K562 (cell line): ENCODE results near the gene TSPAN12. TPM values are rescaled to one million over a fixed set of nuclear protein-coding genes. Genes with fewer than 3 reads are reported as not detected.

Source experiments
- ATAC-seq: fragments of 200-7000 bp; cut with Tn5 transposase; 3 replicates; pipeline ENCODE4 v1.9.1; 2020; ENCODE audit warnings: moderate library complexity
- BruUV-seq: library from RNA; stranded (reverse); fragments of 400-500 nt; replicated peaks from 2 replicates; lab custom pipeline; 2021; lab: Mats Ljungman, UMichigan
- CTCF ChIA-PET: fragments of 300-600 bp; formaldehyde crosslinking; extraction: SDS; loops from one replicate; lab custom pipeline; 2021; ENCODE audit warnings: low intra/inter-chr PET ratio; lab: Yijun Ruan, JAX
- POLR2A ChIA-PET: fragments of 300-600, 350-650 bp; sonication (Branson Sonifier 250); formaldehyde crosslinking; extraction: SDS; loops from one replicate; lab custom pipeline; 2021; ENCODE audit warnings: antibody characterized with exemption, inconsistent platforms; lab: Yijun Ruan, JAX
- DNase-seq, 4 experiments: peaks; one replicate each; pipeline versions ENCODE4 v3.0.0 to v3.0.0-alpha.2; 2011 to 2018; ENCODE audit warnings: low spot score in 3 of 4, mixed read lengths in 3 of 4; ENCODE audit errors: extremely low read depth in 1 of 4
- FAIRE-seq: peaks from 2 replicates; lab custom pipeline; 2011; peaks lifted over from hg19 to GRCh38; lab: Jason Lieb, UNC
- H2AFZ ChIP-seq: 2 replicates; pipeline ENCODE4 v1.6.0; 2011; ENCODE audit warnings: low read depth, low read length, control low read depth, inconsistent platforms
- H3K27ac ChIP-seq: fragments of 200-600 bp; 3 replicates; pipeline ENCODE4 v1.8.0; 2011; ENCODE audit warnings: low read depth, mild to moderate bottlenecking, control low read depth, inconsistent platforms, low read length, moderate library complexity, mixed read lengths; ENCODE audit errors: extremely low read depth
- H3K27me3 ChIP-seq, 2 experiments: fragments of 300-600 bp in 1 of 2; 2 replicates in 1 of 2; 3 replicates in 1 of 2; pipeline versions ENCODE4 v1.6.0 to v1.8.0; 2011; ENCODE audit warnings: inconsistent platforms in 2 of 2, low read length in 2 of 2, mild to moderate bottlenecking in 1 of 2, mixed read lengths in 1 of 2, moderate library complexity in 1 of 2; ENCODE audit not compliant: control insufficient read depth in 2 of 2, insufficient read depth in 2 of 2
- H3K36me3 ChIP-seq: fragments of 300-600 bp; 3 replicates; pipeline ENCODE4 v1.8.0; 2011; ENCODE audit warnings: mild to moderate bottlenecking, low read length, inconsistent platforms; ENCODE audit not compliant: control insufficient read depth, insufficient read depth
- H3K4me1 ChIP-seq, 2 experiments: fragments of 200-600 bp in 1 of 2; replicated peaks in 1 of 2; 2 replicates in 1 of 2; 3 replicates in 1 of 2; pipeline versions ENCODE4 v1.5.1 to v1.8.0; 2011; ENCODE audit warnings: inconsistent platforms in 2 of 2, low read length in 2 of 2, mild to moderate bottlenecking in 1 of 2, mixed read lengths in 1 of 2, moderate library complexity in 1 of 2; ENCODE audit not compliant: control insufficient read depth in 2 of 2, insufficient read depth in 2 of 2
- H3K4me2 ChIP-seq: 2 replicates; pipeline ENCODE4 v1.6.1; 2011; ENCODE audit warnings: low read length, control low read depth, inconsistent platforms, mixed read lengths; ENCODE audit not compliant: insufficient read depth
- H3K4me3 ChIP-seq: fragments of 200-600 bp; sonication (generic), shearing (Covaris generic); 2 replicates; pipeline ENCODE4 v1.5.1; 2016; ENCODE audit warnings: control low read depth, inconsistent platforms
- H3K79me2 ChIP-seq: fragments of 200-600 bp; 3 replicates; pipeline ENCODE4 v1.8.0; 2011; ENCODE audit warnings: low read length, inconsistent platforms; ENCODE audit not compliant: control insufficient read depth, insufficient read depth
- H3K9ac ChIP-seq, 2 experiments: 2 replicates each; pipeline versions ENCODE4 v1.6.0 to v1.6.1; 2011; ENCODE audit warnings: low read depth in 2 of 2, low read length in 2 of 2, control low read depth in 1 of 2, inconsistent platforms in 1 of 2, mild to moderate bottlenecking in 1 of 2, mixed read lengths in 1 of 2; ENCODE audit not compliant: insufficient read depth in 1 of 2
- H3K9me1 ChIP-seq: one replicate; pipeline ENCODE4 v1.6.0; 2011; ENCODE audit warnings: inconsistent platforms, mild to moderate bottlenecking, low read length, moderate library complexity; ENCODE audit not compliant: control insufficient read depth, insufficient read depth
- H3K9me3 ChIP-seq: replicated peaks from 2 replicates; pipeline ENCODE4 v1.5.1; 2011; ENCODE audit warnings: low read depth, low read length, inconsistent platforms; ENCODE audit not compliant: control insufficient read depth, insufficient read depth
- H4K20me1 ChIP-seq: replicated peaks from 2 replicates; pipeline ENCODE4 v1.6.1; 2011; ENCODE audit warnings: low read length, inconsistent platforms, mixed read lengths; ENCODE audit not compliant: control insufficient read depth, insufficient read depth
- ARID3B ChIP-seq: fragments of 250-450 bp; sonication (Bioruptor Pico); IDR thresholded peaks from 2 replicates; pipeline ENCODE4 v1.4.0; 2020; ENCODE audit warnings: borderline replicate concordance
- ATF7 ChIP-seq: fragments of 450-650 bp; IDR thresholded peaks from 2 replicates; pipeline ENCODE4 v1.7.1; 2014; ENCODE audit warnings: mild to moderate bottlenecking, moderate library complexity
- C11orf30 ChIP-seq: fragments of 450-650 bp; IDR thresholded peaks from 2 replicates; pipeline ENCODE4 v1.6.1; 2016; ENCODE audit warnings: low read depth, mild to moderate bottlenecking
- ETS1 ChIP-seq: conservative IDR thresholded peaks from 2 replicates; pipeline ENCODE4 v1.6.1; 2011; ENCODE audit warnings: low read depth, mild to moderate bottlenecking, low read length; ENCODE audit not compliant: control insufficient read depth
- GTF2F1 ChIP-seq: IDR thresholded peaks from 2 replicates; pipeline ENCODE4 v1.6.1; 2011; ENCODE audit warnings: low read depth, low read length, improper control_type of control experiment
- HNRNPUL1 ChIP-seq: fragments of 200-400 bp; formaldehyde crosslinking; IDR thresholded peaks from 2 replicates; pipeline ENCODE4 v1.6.1; 2017; ENCODE audit warnings: low read length
- MAFF ChIP-seq: IDR thresholded peaks from 2 replicates; pipeline ENCODE4 v1.6.1; 2012; ENCODE audit warnings: low read length, improper control_type of control experiment
- MCM7 ChIP-seq, 2 experiments: fragments of 450-650 bp; IDR thresholded peaks; 2 replicates each; pipeline ENCODE4 v1.6.1; 2016 to 2018
- MLX ChIP-seq, 2 experiments: fragments of 450-650 bp in 1 of 2; sonication (generic) in 1 of 2; formaldehyde crosslinking; conservative IDR thresholded peaks; 2 replicates each; pipeline versions ENCODE4 v1.4.0 to v1.8.1; 2020 to 2022; ENCODE audit warnings: mild to moderate bottlenecking in 1 of 2, missing genetic modification reagents in 1 of 2
- NCOA6 ChIP-seq: fragments of 450-650 bp; IDR thresholded peaks from 2 replicates; pipeline ENCODE4 v1.6.1; 2017; ENCODE audit warnings: mild to moderate bottlenecking
- NFATC3 ChIP-seq: fragments of 450-650 bp; IDR thresholded peaks from 2 replicates; pipeline ENCODE4 v1.6.1; 2017; ENCODE audit warnings: mild to moderate bottlenecking
- SMARCA4 ChIP-seq: fragments of 450-650 bp; IDR thresholded peaks from 2 replicates; pipeline ENCODE4 v1.6.1; 2016
- SP2 ChIP-seq: IDR thresholded peaks from 2 replicates; pipeline ENCODE4 v1.6.1; 2011; ENCODE audit warnings: mild to moderate bottlenecking, low read depth, low read length, moderate library complexity; ENCODE audit not compliant: poor library complexity, severe bottlenecking; ENCODE audit errors: extremely low read depth
- STAT5A ChIP-seq: IDR thresholded peaks from 2 replicates; pipeline ENCODE4 v1.6.1; 2012; ENCODE audit warnings: low read length, inconsistent platforms, borderline replicate concordance
- U2AF2 ChIP-seq: fragments of 200-400 bp; formaldehyde crosslinking; optimal IDR thresholded peaks from 2 replicates; pipeline ENCODE3; 2017; ENCODE audit warnings: low read depth, mild to moderate bottlenecking, low read length
- ZC3H8 ChIP-seq: fragments of 450-650 bp; IDR thresholded peaks from 2 replicates; pipeline ENCODE4 v1.6.1; 2017
- ZNF217 ChIP-seq: sonication (generic); formaldehyde crosslinking; IDR thresholded peaks from 2 replicates; pipeline ENCODE4 v1.8.0; 2022; ENCODE audit warnings: mild to moderate bottlenecking, missing genetic modification reagents
- ZNF316 ChIP-seq: fragments of 450-650 bp; IDR thresholded peaks from 2 replicates; pipeline ENCODE4 v1.6.1; 2016
- ZNF561 ChIP-seq: fragments of 450-650 bp; formaldehyde crosslinking; conservative IDR thresholded peaks from 2 replicates; pipeline ENCODE4 v1.4.0; 2020; ENCODE audit warnings: mild to moderate bottlenecking, moderate library complexity
- ZNF696 ChIP-seq: fragments of 250-450 bp; sonication (Bioruptor Pico); conservative IDR thresholded peaks from 2 replicates; pipeline ENCODE4 v1.4.0; 2020; ENCODE audit warnings: mild to moderate bottlenecking, moderate library complexity
- WGBS: fragments of 100-300 bp; shearing (Covaris generic); methylation state at CpG from one replicate; pipeline ENCODE4 v1.1.6; 2016; ENCODE audit warnings: low coverage, mixed read lengths; ENCODE audit not compliant: insufficient coverage; ENCODE audit errors: missing lambda C conversion rate; 5-methylcytosine and 5-hydroxymethylcytosine counted together
- in situ Hi-C: fragments of 300-500 bp; cut with MboI; formaldehyde crosslinking; loops from 4 replicates; pipeline ENCODE4 v1.15.0; 2018; ENCODE audit warnings: inconsistent platforms, mixed read lengths
- intact Hi-C: fragments of 100-400 bp; cut with micrococcal nuclease; formaldehyde crosslinking; loops from 2 replicates; pipeline ENCODE4 v1.14.2; 2022
- polyA plus RNA-seq, 8 experiments: library from polyadenylated mRNA; depleted of rRNA in 4 of 8; stranded (reverse) in 5 of 8; unstranded in 3 of 8; fragments of >200 nt; fragmentation: Nextera tagmentation in 2 of 8; fragmentation: Illumina TruSeq in 1 of 8; extraction: Ambion mirVana in 2 of 8; extraction: Trizol in 1 of 8; gene quantifications; 2 replicates each; pipeline versions ENCODE4 v1.2.1 to v1.2.3, GENCODE V29; 2011 to 2014; ENCODE audit warnings: inconsistent platforms in 1 of 8, missing spikeins in 1 of 8
- total RNA-seq, 7 experiments: library from RNA; depleted of rRNA in 6 of 7; stranded (reverse); fragments of >200 nt in 6 of 7; fragmentation: Illumina TruSeq in 2 of 7; extraction: Trizol in 2 of 7; gene quantifications; 2 replicates each; pipeline versions ENCODE4 v1.2.1 to v1.2.3, GENCODE V29; 2011 to 2021; ENCODE audit warnings: low replicate concordance in 1 of 7

Gene TSPAN12
- total and polyA plus RNA-seq, 9 of the 15 experiments (the other 6 are each of a cell fraction or from before 2014, with no cell fraction given): 0.13 to 1.7 (median 0.35) TPM; not detected in 1

GRCh38 chr7:120827371-120828118 is 30.4 kb downstream of the TSPAN12 start:
- no peak overlapping the region for H3K4me2 ChIP-seq
- no peak overlapping the region for H3K9ac ChIP-seq
- no peaks in the 10 kb centered on the region for H3K9me1 ChIP-seq
- 4% methylated on average over 8 of the region's 8 CpGs for WGBS
- no peaks in the 10 kb centered on the region for H3K36me3 ChIP-seq
- BruUV-seq: no TSS peak
- peaks cover 4% of the 10 kb centered on the region in 2 experiments; a peak in 2 of 5 replicates for H3K27me3 ChIP-seq
- no peak overlapping the region for H3K4me3 ChIP-seq
- in situ Hi-C loops: no loop called here
- no peak for FAIRE-seq
- ChIA-PET CTCF (no interaction called here), POLR2A (no interaction called here)
- ATAC-seq: peak; percentile 33; the same call in 1 of the 3 replicates
- H2AFZ ChIP-seq: no peak overlapping the region
- H3K9me3 ChIP-seq: no peaks in the 10 kb centered on the region
- DNase-seq: no peak
- no peaks in the 10 kb centered on the region for H3K79me2 ChIP-seq
- no peaks in the 10 kb centered on the region for H4K20me1 ChIP-seq
- H3K4me1 ChIP-seq: no peaks in the 10 kb centered on the region
- H3K27ac ChIP-seq: no peak overlapping the region
- TF ChIP-seq GTF2F1 (no peak), MAFF (0 out of 2 replicates have a peak, but pooled peaks have one; percentile 11), C11orf30 (peak; percentile 43), NCOA6 (no peak), ATF7 (no peak), U2AF2 (no peak), SMARCA4 (no peak), MCM7 (IDR thresholded peaks at IDR 0.05) (no peak), HNRNPUL1 (no peak), ARID3B (CRISPR knock-in tag) (no peak), ZNF217 (CRISPR knock-in tag) (no peak), MLX (CRISPR knock-in tag; conservative IDR thresholded peaks at IDR 0.05) (no peak), ZNF561 (CRISPR knock-in tag) (no peak), ZC3H8 (no peak), STAT5A (no peak), ETS1 (no peak), SP2 (no peak), ZNF696 (CRISPR knock-in tag) (no peak), NFATC3 (no peak), ZNF316 (peak; percentile 62; the same call in 1 of the 2 replicates)
- TF ChIP-seq, all 486 proteins: peak for 3
- intact Hi-C loops: no loop called here
